SK-N-SH (cell line): ENCODE results near the gene FCMR. TPM values are rescaled to one million over a fixed set of nuclear protein-coding genes. Genes with fewer than 3 reads are reported as not detected.

Experiments used
- CTCF ChIA-PET: fragments of 300-600, 350-600 bp; formaldehyde crosslinking; extraction: SDS; loops from one replicate; lab custom pipeline; 2021; lab: Yijun Ruan, JAX
- POLR2A ChIA-PET: fragments of 350-600 bp; sonication (Branson Sonifier 250); formaldehyde crosslinking; extraction: SDS; loops from one replicate; lab custom pipeline; 2020; ENCODE audit warnings: antibody characterized with exemption, inconsistent platforms; lab: Yijun Ruan, JAX
- DNase-seq: peaks from one replicate; pipeline ENCODE4 v3.0.0; 2012
- H2AFZ ChIP-seq: fragments of 200-600 bp; sonication (generic); 2 replicates; pipeline ENCODE4 v1.8.1; 2016; ENCODE audit warnings: antibody characterized with exemption, mild to moderate bottlenecking, low read depth
- H3F3A ChIP-seq: fragments of 200-600 bp; sonication (generic); replicated peaks from 2 replicates; pipeline ENCODE3; 2016; ENCODE audit warnings: antibody characterized with exemption, mild to moderate bottlenecking; ENCODE audit not compliant: insufficient read depth
- H3K27ac ChIP-seq, 2 experiments: fragments of 200-500 bp in 1 of 2; fragments of 200-600 bp in 1 of 2; sonication (Bioruptor generic) in 1 of 2; sonication (generic), shearing (Covaris generic) in 1 of 2; 2 replicates each; pipeline versions ENCODE4 v1.5.1 to v1.6.1; 2014 to 2016; ENCODE audit warnings: low read depth in 2 of 2, inconsistent platforms in 1 of 2, low read length in 1 of 2, mild to moderate bottlenecking in 1 of 2, mixed read lengths in 1 of 2
- H3K27me3 ChIP-seq: fragments of 200-600 bp; sonication (generic), shearing (Covaris generic); 2 replicates; pipeline ENCODE4 v1.6.1; 2016; ENCODE audit warnings: mixed run types; ENCODE audit not compliant: insufficient read depth
- H3K36me3 ChIP-seq, 2 experiments: fragments of 200-500 bp in 1 of 2; fragments of 200-600 bp in 1 of 2; sonication (Bioruptor generic) in 1 of 2; sonication (generic) in 1 of 2; replicated peaks in 1 of 2; 2 replicates each; pipeline versions ENCODE3 to v1.5.1; 2014 to 2016; ENCODE audit warnings: low read length in 1 of 2, mild to moderate bottlenecking in 1 of 2; ENCODE audit not compliant: insufficient read depth in 2 of 2, control insufficient read depth in 1 of 2
- H3K4me1 ChIP-seq, 2 experiments: fragments of 200-500 bp in 1 of 2; fragments of 200-600 bp in 1 of 2; sonication (Bioruptor generic) in 1 of 2; sonication (generic), shearing (Covaris generic) in 1 of 2; 2 replicates each; pipeline versions ENCODE4 v1.5.1 to v1.6.1; 2014 to 2016; ENCODE audit warnings: low read depth in 1 of 2, low read length in 1 of 2, mixed run types in 1 of 2; ENCODE audit not compliant: insufficient read depth in 2 of 2, control insufficient read depth in 1 of 2
- H3K4me2 ChIP-seq: fragments of 200-600 bp; sonication (generic), shearing (Covaris generic); 2 replicates; pipeline ENCODE4 v1.6.1; 2017; ENCODE audit warnings: mixed run types
- H3K4me3 ChIP-seq, 2 experiments: fragments of 200-500 bp in 1 of 2; fragments of 200-600 bp in 1 of 2; sonication (Bioruptor generic) in 1 of 2; sonication (generic), shearing (Covaris generic) in 1 of 2; 2 replicates each; pipeline versions ENCODE4 v1.5.1 to v1.8.1; 2014 to 2016; ENCODE audit warnings: low read depth in 2 of 2, inconsistent platforms in 1 of 2, low read length in 1 of 2, mild to moderate bottlenecking in 1 of 2, mixed read lengths in 1 of 2, moderate library complexity in 1 of 2
- H3K79me2 ChIP-seq: fragments of 200-600 bp; sonication (generic); 2 replicates; pipeline ENCODE4 v1.8.1; 2017; ENCODE audit warnings: mild to moderate bottlenecking; ENCODE audit not compliant: insufficient read depth
- H3K9ac ChIP-seq: fragments of 200-600 bp; sonication (generic); 2 replicates; pipeline ENCODE4 v1.6.1; 2017; ENCODE audit warnings: mixed run types
- H3K9me2 ChIP-seq: fragments of 200-600 bp; sonication (generic); 2 replicates; pipeline ENCODE4 v1.6.1; 2017; ENCODE audit warnings: mixed run types
- H3K9me3 ChIP-seq: fragments of 200-600 bp; sonication (generic); 2 replicates; pipeline ENCODE4 v1.6.1; 2017; ENCODE audit warnings: mixed run types, mild to moderate bottlenecking, moderate library complexity
- H4K20me1 ChIP-seq: fragments of 200-600 bp; sonication (generic); 2 replicates; pipeline ENCODE4 v1.6.1; 2017; ENCODE audit warnings: mild to moderate bottlenecking, mixed run types; ENCODE audit not compliant: insufficient read depth
- CTCF ChIP-seq: fragments of 200-600 bp; sonication (generic); IDR thresholded peaks from 2 replicates; pipeline ENCODE4 v1.6.1; 2017; ENCODE audit warnings: antibody characterized with exemption, mild to moderate bottlenecking, moderate library complexity
- EP300 ChIP-seq, 2 experiments: IDR thresholded peaks; 2 replicates each; pipeline versions ENCODE4 v1.4.0 to v1.6.1; 2012; ENCODE audit warnings: borderline replicate concordance in 1 of 2, low read depth in 1 of 2, low read length in 1 of 2
- FOXM1 ChIP-seq: IDR thresholded peaks from 2 replicates; pipeline ENCODE4 v1.4.0; 2012; ENCODE audit warnings: low read depth, mild to moderate bottlenecking
- GABPA ChIP-seq: IDR thresholded peaks from 2 replicates; pipeline ENCODE4 v1.4.0; 2012; ENCODE audit warnings: low read depth, mild to moderate bottlenecking
- JUND ChIP-seq: IDR thresholded peaks from 2 replicates; pipeline ENCODE4 v1.4.0; 2012
- MXI1 ChIP-seq: IDR thresholded peaks from 2 replicates; pipeline ENCODE4 v1.6.1; 2012; ENCODE audit warnings: mild to moderate bottlenecking, low read depth, low read length, improper control_type of control experiment
- PBX3 ChIP-seq: IDR thresholded peaks from 2 replicates; pipeline ENCODE4; 2012
- RAD21 ChIP-seq: IDR thresholded peaks from 2 replicates; pipeline ENCODE4 v1.6.1; 2012; ENCODE audit warnings: mild to moderate bottlenecking, low read length
- SMC3 ChIP-seq: IDR thresholded peaks from 2 replicates; pipeline ENCODE4 v1.6.1; 2012; ENCODE audit warnings: low read depth, low read length, improper control_type of control experiment
- TAF1 ChIP-seq: IDR thresholded peaks from 2 replicates; pipeline ENCODE4 v1.6.1; 2012; ENCODE audit warnings: low read depth, mild to moderate bottlenecking, low read length, moderate library complexity, borderline replicate concordance
- TCF12 ChIP-seq: IDR thresholded peaks from 2 replicates; pipeline ENCODE4 v1.4.0; 2012
- USF1 ChIP-seq: IDR thresholded peaks from 2 replicates; pipeline ENCODE4 v1.4.0; 2012; ENCODE audit warnings: low read depth, borderline replicate concordance
- WGBS: methylation state at CpG from one replicate; pipeline ENCODE4 v1.1.6; 2017; ENCODE audit warnings: low lambda C conversion rate; 5-methylcytosine and 5-hydroxymethylcytosine counted together
- polyA plus RNA-seq, 3 experiments: library from polyadenylated mRNA; depleted of rRNA; stranded (reverse); fragments of >200 nt; gene quantifications; 2 replicates each; pipeline ENCODE4 v1.2.3, GENCODE V29; 2012

FCMR gene
- polyA plus RNA-seq, 1 of the 3 experiments (the other 2 are of a cell fraction): 0.15 TPM

- Histone ChIP-seq H3K27me3 (peaks cover 4% of the 10 kb centered on the region; the same call in 1 of the 2 replicates), H3K9ac (no peak overlapping the region), H3K79me2 (no peaks in the 10 kb centered on the region), H3K4me1 (no peaks in the 10 kb centered on the region), H3K27ac (no peak overlapping the region), H3K9me3 (no peaks in the 10 kb centered on the region), H3K9me2 (no peaks in the 10 kb centered on the region), H3K36me3 (no peaks in the 10 kb centered on the region), H2AFZ (no peak overlapping the region), H3K4me3 (no peak overlapping the region), H4K20me1 (no peaks in the 10 kb centered on the region), H3F3A (no peaks in the 10 kb centered on the region), H3K4me2 (no peak overlapping the region)
- DNase-seq: no peak
- WGBS: 32% methylated on average over 5 of the region's 6 CpGs
- CTCF ChIA-PET: interaction anchor here (1.4 to 5.4 kb wide), 6 partner anchors 10 to 205 kb away, joined by 4 to 23 read pairs (median 6); partner anchors contain the start of genes FCMR and PIGR
- TF ChIP-seq PBX3 (no peak), GABPA (no peak), USF1 (no peak), RAD21 (no peak), FOXM1 (no peak), SMC3 (no peak), TCF12 (no peak), JUND (no peak), TAF1 (no peak)
- POLR2A ChIA-PET: no interaction called here
These were observed 10.0 kb upstream of the FCMR start for GRCh38 chr1:206931709-206932108.

- Histone ChIP-seq H3K4me1 (no peaks in the 10 kb centered on the region), H3K4me3 (no peak overlapping the region), H3K36me3 (no peaks in the 10 kb centered on the region), H3K9me3 (no peaks in the 10 kb centered on the region), H3K9me2 (no peaks in the 10 kb centered on the region), H3K27me3 (0 out of 2 replicates have a peak, but pooled peaks cover 4% of the 10 kb centered on the region), H2AFZ (no peak overlapping the region), H3K79me2 (no peaks in the 10 kb centered on the region), H3K27ac (no peak overlapping the region), H3K4me2 (no peak overlapping the region), H4K20me1 (no peaks in the 10 kb centered on the region), H3K9ac (no peak overlapping the region), H3F3A (no peaks in the 10 kb centered on the region)
- DNase-seq: no peak
- POLR2A ChIA-PET: no interaction called here
- TF ChIP-seq MXI1 (no peak), CTCF (no peak), EP300 (IDR thresholded peaks at IDR 0.05; ENCODE audit: borderline replicate concordance in 1 of 2, low read depth in 1 of 2, low read length in 1 of 2) (no peak)
- CTCF ChIA-PET: interaction anchor here (1.5 to 5.4 kb wide), 2 partner anchors 8 to 17 kb away, joined by 4 to 23 read pairs; partner anchors contain the start of gene FCMR
- WGBS: 67% methylated on average over 12 of the region's 17 CpGs
These were observed 8.6 kb upstream of the FCMR start for GRCh38 chr1:206930210-206930798.
